Medulla oblongata (tissue), 1 donor: ENCODE measurements around the gene ANKRD36B.
"Not testable (repeated sequence)": the region's sequence is repeated elsewhere in the genome, so short reads cannot be mapped to it uniquely, and the experiment has no call there.

Experiments used
- DNase-seq: peaks from one replicate; pipeline ENCODE4 v3.0.0-alpha.2; 2015; ENCODE audit errors: extremely low spot score

The ANKRD36B gene

GRCh38 chr2:97549058-97549457, 40.6 kb downstream of the ANKRD36B start:
- DNase-seq, result peak; percentile 0

- DNase-seq, result not testable (repeated sequence)
Observed at GRCh38 chr2:97548536-97548935, 41.1 kb downstream of the ANKRD36B start.

- DNase-seq, result peak; percentile 0
Observed at GRCh38 chr2:97546711-97547110, 43.0 kb downstream of the ANKRD36B start.

- DNase-seq, result not testable (repeated sequence)
Observed at GRCh38 chr2:97544911-97545310, 44.8 kb downstream of the ANKRD36B start.

- not testable (repeated sequence) for DNase-seq
Observed at GRCh38 chr2:97525904-97526303, 63.8 kb downstream of the ANKRD36B start.

- not testable (repeated sequence) for DNase-seq
Observed at GRCh38 chr2:97523816-97524215, 65.9 kb downstream of the ANKRD36B start.

- DNase-seq, result not testable (repeated sequence)
Observed at GRCh38 chr2:97522916-97523555, 66.6 kb downstream of the ANKRD36B start.

GRCh38 chr2:97495651-97496050, 94.0 kb downstream of the ANKRD36B start:
- DNase-seq, result not testable (repeated sequence)

- DNase-seq, result peak; percentile 1
Observed at GRCh38 chr2:97490141-97490540, 99.5 kb downstream of the ANKRD36B start.
